ENCODE measurements around the gene HDAC4.

Gene HDAC4

DNA sequence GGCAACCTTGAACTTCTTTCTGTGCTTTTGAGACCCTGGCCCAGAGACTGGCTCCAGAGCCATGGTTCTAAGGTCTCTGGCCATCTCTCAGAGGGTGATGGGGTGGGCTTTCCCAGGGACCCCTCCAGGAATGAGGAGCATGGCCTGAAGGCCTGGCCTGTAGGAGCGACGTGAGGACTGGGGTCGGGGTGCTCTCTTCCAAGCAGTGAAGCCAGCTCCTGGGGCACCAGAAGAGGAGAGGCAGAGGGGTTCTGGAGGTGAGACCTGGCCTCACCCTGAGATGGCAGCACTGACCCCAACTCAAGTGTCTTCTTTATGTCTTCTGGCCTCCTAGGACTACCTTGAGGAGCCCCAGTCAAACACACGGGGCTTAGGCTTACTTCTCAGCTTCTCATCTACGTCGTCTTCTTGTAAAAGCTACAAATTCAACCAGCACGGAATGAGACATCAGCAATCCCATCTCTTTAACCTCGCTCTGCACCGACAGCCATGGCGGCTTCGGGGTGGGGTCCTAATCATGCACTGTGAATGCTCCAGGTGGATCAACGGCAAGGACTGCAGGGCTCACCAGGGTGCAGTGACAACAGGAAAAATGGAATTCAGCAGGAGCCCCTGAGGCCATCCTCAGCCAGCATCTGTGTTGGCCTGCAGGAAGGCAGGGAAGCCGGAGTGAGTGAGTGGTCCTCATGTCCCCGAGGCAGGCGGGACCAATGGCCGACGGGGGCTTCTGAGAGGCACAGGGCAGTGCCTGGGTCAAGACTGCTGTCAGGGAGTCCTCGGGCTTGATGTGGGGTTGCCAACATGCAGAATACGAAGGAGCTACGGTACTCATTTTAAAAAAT is 214.1 kb downstream of the HDAC4 start:
- H3K4me2 ChIP-seq (ENCODE audit: low read length): no peak overlapping the region
- H3K27me3 ChIP-seq (ENCODE audit: insufficient read depth, low read length): no peaks in the 10 kb centered on the region
- no peaks in the 10 kb centered on the region for H4K20me1 ChIP-seq (ENCODE audit: insufficient read depth, low read length)
- no peak overlapping the region for H3K27ac ChIP-seq (ENCODE audit: low read depth, low read length, poor library complexity, severe bottlenecking)
- no peaks in the 10 kb centered on the region for H3K36me3 ChIP-seq (ENCODE audit: insufficient read depth, low read length)
- no peak overlapping the region for H3K9ac ChIP-seq (ENCODE audit: low read length)
- H3K79me2 ChIP-seq (ENCODE audit: insufficient read depth, low read length): no peaks in the 10 kb centered on the region
- H3F3A ChIP-seq (ENCODE audit: insufficient read depth, low read length): no peaks in the 10 kb centered on the region
- no peaks in the 10 kb centered on the region for H3K9me3 ChIP-seq (ENCODE audit: low read length)
- no peaks in the 10 kb centered on the region for H3K9me2 ChIP-seq (ENCODE audit: low read depth, low read length)
- TF ChIP-seq EZH2 (IDR thresholded peaks at IDR 0.05; ENCODE audit: borderline replicate concordance, low read length): no peak
- TF ChIP-seq, protein P1, sequence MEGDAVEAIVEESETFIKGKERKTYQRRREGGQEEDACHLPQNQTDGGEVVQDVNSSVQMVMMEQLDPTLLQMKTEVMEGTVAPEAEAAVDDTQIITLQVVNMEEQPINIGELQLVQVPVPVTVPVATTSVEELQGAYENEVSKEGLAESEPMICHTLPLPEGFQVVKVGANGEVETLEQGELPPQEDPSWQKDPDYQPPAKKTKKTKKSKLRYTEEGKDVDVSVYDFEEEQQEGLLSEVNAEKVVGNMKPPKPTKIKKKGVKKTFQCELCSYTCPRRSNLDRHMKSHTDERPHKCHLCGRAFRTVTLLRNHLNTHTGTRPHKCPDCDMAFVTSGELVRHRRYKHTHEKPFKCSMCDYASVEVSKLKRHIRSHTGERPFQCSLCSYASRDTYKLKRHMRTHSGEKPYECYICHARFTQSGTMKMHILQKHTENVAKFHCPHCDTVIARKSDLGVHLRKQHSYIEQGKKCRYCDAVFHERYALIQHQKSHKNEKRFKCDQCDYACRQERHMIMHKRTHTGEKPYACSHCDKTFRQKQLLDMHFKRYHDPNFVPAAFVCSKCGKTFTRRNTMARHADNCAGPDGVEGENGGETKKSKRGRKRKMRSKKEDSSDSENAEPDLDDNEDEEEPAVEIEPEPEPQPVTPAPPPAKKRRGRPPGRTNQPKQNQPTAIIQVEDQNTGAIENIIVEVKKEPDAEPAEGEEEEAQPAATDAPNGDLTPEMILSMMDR (IDR thresholded peaks at IDR 0.05; ENCODE audit: low read length): no peak
- H3K4me1 ChIP-seq (ENCODE audit: insufficient read depth, low read length, severe bottlenecking): no peaks in the 10 kb centered on the region
- H2AFZ ChIP-seq (ENCODE audit: low read length): no peak overlapping the region
- no peak overlapping the region for H3K4me3 ChIP-seq (ENCODE audit: low read depth, low read length, poor library complexity, severe bottlenecking)

DNA sequence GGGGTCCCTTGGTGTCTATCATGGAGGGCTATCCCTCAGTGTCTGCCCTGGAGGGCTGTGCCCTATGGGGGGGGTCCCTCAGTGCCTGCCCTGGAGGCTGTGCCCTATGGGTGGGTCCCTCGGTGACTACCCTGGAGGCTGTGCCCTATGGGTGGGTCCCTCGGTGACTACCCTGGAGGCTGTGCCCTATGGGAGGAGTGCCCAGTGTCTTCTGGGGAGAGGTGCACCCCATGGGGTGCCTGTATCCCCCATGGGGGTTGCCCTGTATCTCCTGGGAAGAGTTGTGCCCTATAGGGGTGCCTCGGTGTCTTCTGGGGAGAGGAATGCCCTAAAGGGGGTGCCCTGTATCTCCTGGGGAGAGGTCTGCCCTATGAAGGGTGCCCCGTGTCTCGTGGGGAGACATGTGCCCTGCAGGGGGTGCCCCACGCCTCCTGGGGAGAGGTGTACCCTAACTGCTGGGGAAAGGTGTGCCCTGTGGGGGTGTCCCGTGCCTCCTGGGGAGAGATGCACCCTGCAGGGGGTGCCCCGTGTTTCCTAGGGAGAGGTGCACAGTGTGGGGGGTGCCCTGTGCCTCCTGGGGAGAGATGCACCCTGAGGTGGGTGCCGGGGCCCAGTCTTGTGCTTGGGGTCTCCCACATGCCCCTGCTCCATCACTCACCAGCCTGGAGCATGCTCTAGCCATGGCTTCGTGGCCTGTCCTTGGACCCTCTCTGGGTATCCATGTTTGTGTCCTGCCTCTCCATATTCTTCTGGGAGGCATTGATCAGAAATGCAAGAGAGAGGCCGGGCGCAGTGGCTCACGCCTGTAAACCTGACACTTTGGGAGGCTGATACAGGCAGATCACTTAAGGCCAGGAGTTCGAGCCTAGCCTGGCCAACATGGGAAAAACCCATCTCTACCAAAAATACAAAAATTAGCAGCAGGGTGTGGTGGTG is 215.6 kb downstream of the HDAC4 start:
- H2AFZ ChIP-seq (ENCODE audit: low read length): no peak overlapping the region
- no peaks in the 10 kb centered on the region for H3K79me2 ChIP-seq (ENCODE audit: insufficient read depth, low read length)
- H3K9me3 ChIP-seq (ENCODE audit: low read length): no peaks in the 10 kb centered on the region
- H3K9me2 ChIP-seq (ENCODE audit: low read depth, low read length): no peaks in the 10 kb centered on the region
- TF ChIP-seq, protein P1 (IDR thresholded peaks at IDR 0.05; ENCODE audit: low read length): no peak
- no peak for TF ChIP-seq EZH2 (IDR thresholded peaks at IDR 0.05; ENCODE audit: borderline replicate concordance, low read length)
- H3K27me3 ChIP-seq (ENCODE audit: insufficient read depth, low read length): no peaks in the 10 kb centered on the region
- H3F3A ChIP-seq (ENCODE audit: insufficient read depth, low read length): no peaks in the 10 kb centered on the region
- H3K9ac ChIP-seq (ENCODE audit: low read length): no peak overlapping the region
- H4K20me1 ChIP-seq (ENCODE audit: insufficient read depth, low read length): no peaks in the 10 kb centered on the region
- no peaks in the 10 kb centered on the region for H3K36me3 ChIP-seq (ENCODE audit: insufficient read depth, low read length)
- H3K4me2 ChIP-seq (ENCODE audit: low read length): no peak overlapping the region
- no peaks in the 10 kb centered on the region for H3K4me1 ChIP-seq (ENCODE audit: insufficient read depth, low read length, severe bottlenecking)
- no peak overlapping the region for H3K27ac ChIP-seq (ENCODE audit: low read depth, low read length, poor library complexity, severe bottlenecking)
- no peak overlapping the region for H3K4me3 ChIP-seq (ENCODE audit: low read depth, low read length, poor library complexity, severe bottlenecking)

DNA sequence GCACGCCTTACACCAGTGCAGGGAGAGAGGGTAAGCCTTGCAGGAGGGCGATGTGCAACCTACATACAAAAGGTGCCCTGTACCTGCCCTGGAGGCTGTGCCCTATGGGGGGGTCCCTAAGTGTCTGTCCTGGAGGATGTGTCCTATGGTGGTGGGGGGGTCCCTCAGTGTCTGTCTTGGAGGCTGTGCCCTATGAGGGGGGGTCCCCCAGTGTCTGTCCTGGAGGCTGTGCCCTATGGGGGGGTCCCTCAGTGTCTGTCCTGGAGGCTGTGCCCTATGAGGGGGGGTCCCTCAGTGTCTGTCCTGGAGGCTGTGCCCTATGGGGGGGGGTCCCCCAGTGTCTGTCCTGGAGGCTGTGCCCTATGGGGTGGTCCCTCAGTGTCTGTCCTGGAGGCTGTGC is 216.6 kb downstream of the HDAC4 start:
- Histone ChIP-seq H3K79me2 (ENCODE audit: insufficient read depth, low read length) (no peaks in the 10 kb centered on the region), H4K20me1 (ENCODE audit: insufficient read depth, low read length) (no peaks in the 10 kb centered on the region), H3K9me2 (ENCODE audit: low read depth, low read length) (no peaks in the 10 kb centered on the region), H3K4me1 (ENCODE audit: insufficient read depth, low read length, severe bottlenecking) (no peaks in the 10 kb centered on the region), H3K9me3 (ENCODE audit: low read length) (no peaks in the 10 kb centered on the region), H3K27ac (ENCODE audit: low read depth, low read length, poor library complexity, severe bottlenecking) (no peak overlapping the region), H2AFZ (ENCODE audit: low read length) (no peak overlapping the region), H3K9ac (ENCODE audit: low read length) (no peak overlapping the region), H3K36me3 (ENCODE audit: insufficient read depth, low read length) (no peaks in the 10 kb centered on the region), H3F3A (ENCODE audit: insufficient read depth, low read length) (no peaks in the 10 kb centered on the region), H3K4me3 (ENCODE audit: low read depth, low read length, poor library complexity, severe bottlenecking) (no peak overlapping the region), H3K27me3 (ENCODE audit: insufficient read depth, low read length) (no peaks in the 10 kb centered on the region), H3K4me2 (ENCODE audit: low read length) (no peak overlapping the region)
- no peak for TF ChIP-seq EZH2 (IDR thresholded peaks at IDR 0.05; ENCODE audit: borderline replicate concordance, low read length)
- TF ChIP-seq, protein P1 (IDR thresholded peaks at IDR 0.05; ENCODE audit: low read length): no peak
